ENCODE data around the gene COL15A1. TPM values are rescaled to one million over a fixed set of nuclear protein-coding genes. Genes with fewer than 3 reads are reported as not detected.
"Not testable (repeated sequence)": the region's sequence is repeated elsewhere in the genome, so short reads cannot be mapped to it uniquely, and the experiment has no call there.

The COL15A1 gene
- polyA plus RNA-seq, 3 donors, result 24.1 to 29.6 (median 25.9) TPM

GRCh38 chr9:99010393-99010792 lies 66.7 kb downstream of the COL15A1 start:
- not testable (repeated sequence) for DNase-seq

GRCh38 chr9:99011161-99011709 lies 67.5 kb downstream of the COL15A1 start:
- peak; percentile 31 for DNase-seq

GRCh38 chr9:99012957-99013512 lies 69.3 kb downstream of the COL15A1 start:
- DNase-seq, result no peak

GRCh38 chr9:99013550-99013949 lies 69.8 kb downstream of the COL15A1 start:
- no peak for DNase-seq

GRCh38 chr9:99015448-99015847 lies 71.7 kb downstream of the COL15A1 start:
- DNase-seq, result no peak

GRCh38 chr9:99015890-99016289 lies 72.2 kb downstream of the COL15A1 start:
- no peak for DNase-seq

GRCh38 chr9:99016681-99017387 lies 73.1 kb downstream of the COL15A1 start:
- DNase-seq, result no peak

- no peak for DNase-seq
Measured at GRCh38 chr9:99018653-99019052, 74.9 kb downstream of the COL15A1 start.

- no peak for DNase-seq
Measured at GRCh38 chr9:99019510-99020331, 76.0 kb downstream of the COL15A1 start.

GRCh38 chr9:99020786-99021436 lies 77.2 kb downstream of the COL15A1 start:
- no peak for DNase-seq

- DNase-seq, result no peak
Measured at GRCh38 chr9:99021512-99021911, 77.8 kb downstream of the COL15A1 start.

- DNase-seq, result no peak
Measured at GRCh38 chr9:99023231-99023630, 79.5 kb downstream of the COL15A1 start.

- no peak for DNase-seq
Measured at GRCh38 chr9:99023831-99024230, 80.1 kb downstream of the COL15A1 start.

GRCh38 chr9:99024959-99025358 lies 81.3 kb downstream of the COL15A1 start:
- no peak for DNase-seq

GRCh38 chr9:99025616-99026270 lies 82.0 kb downstream of the COL15A1 start:
- no peak for DNase-seq

- no peak for DNase-seq
Measured at GRCh38 chr9:99026271-99026955, 82.7 kb downstream of the COL15A1 start.

- DNase-seq, result no peak
Measured at GRCh38 chr9:99026956-99027298, 83.2 kb downstream of the COL15A1 start.

GRCh38 chr9:99027443-99027842 lies 83.7 kb downstream of the COL15A1 start:
- no peak for DNase-seq

- DNase-seq, result no peak
Measured at GRCh38 chr9:99029083-99029645, 85.5 kb downstream of the COL15A1 start.

- no peak for DNase-seq
Measured at GRCh38 chr9:99030092-99030511, 86.4 kb downstream of the COL15A1 start.

Data from renal pelvis (tissue), 4 donors.